OCI-LY7 (cell line): ENCODE results near the gene FABP6.

Source experiments
- EZH2phosphoT487 ChIP-seq: fragments of 200-600 bp; sonication (generic); IDR thresholded peaks from 2 replicates; pipeline ENCODE4 v1.6.1; 2018; ENCODE audit warnings: low read depth, borderline replicate concordance, mild to moderate bottlenecking, mixed run types, antibody characterized with exemption, low read length, moderate library complexity, mixed read lengths
- TF ChIP-seq, protein P1 (sequence below): fragments of 200-600 bp; sonication (generic); conservative IDR thresholded peaks from 2 replicates; pipeline ENCODE4 v1.5.1; 2014; ENCODE audit warnings: mild to moderate bottlenecking, antibody characterized with exemption, low read length, moderate library complexity, mixed read lengths

DNA sequence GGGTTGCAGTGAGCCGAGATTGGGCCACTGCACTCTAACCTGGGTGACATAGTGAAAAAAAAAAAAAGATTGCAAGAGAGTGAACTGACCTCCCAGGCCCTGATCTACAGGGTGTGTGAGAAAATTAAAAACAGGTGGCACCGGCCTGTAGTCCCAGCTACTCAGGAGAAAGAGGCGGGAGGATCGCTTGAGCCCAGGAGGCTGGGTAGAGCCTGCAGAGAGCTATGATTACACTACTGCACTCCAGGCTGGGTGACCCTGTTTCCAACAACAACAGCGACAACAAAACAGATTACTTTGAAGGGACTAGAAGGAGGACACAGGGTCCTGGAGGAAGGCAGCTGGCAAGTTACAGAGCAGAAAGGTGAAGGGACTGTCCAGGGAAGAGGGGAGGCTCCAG, 42.2 kb upstream of the FABP6 start:
- TF ChIP-seq, protein P1, sequence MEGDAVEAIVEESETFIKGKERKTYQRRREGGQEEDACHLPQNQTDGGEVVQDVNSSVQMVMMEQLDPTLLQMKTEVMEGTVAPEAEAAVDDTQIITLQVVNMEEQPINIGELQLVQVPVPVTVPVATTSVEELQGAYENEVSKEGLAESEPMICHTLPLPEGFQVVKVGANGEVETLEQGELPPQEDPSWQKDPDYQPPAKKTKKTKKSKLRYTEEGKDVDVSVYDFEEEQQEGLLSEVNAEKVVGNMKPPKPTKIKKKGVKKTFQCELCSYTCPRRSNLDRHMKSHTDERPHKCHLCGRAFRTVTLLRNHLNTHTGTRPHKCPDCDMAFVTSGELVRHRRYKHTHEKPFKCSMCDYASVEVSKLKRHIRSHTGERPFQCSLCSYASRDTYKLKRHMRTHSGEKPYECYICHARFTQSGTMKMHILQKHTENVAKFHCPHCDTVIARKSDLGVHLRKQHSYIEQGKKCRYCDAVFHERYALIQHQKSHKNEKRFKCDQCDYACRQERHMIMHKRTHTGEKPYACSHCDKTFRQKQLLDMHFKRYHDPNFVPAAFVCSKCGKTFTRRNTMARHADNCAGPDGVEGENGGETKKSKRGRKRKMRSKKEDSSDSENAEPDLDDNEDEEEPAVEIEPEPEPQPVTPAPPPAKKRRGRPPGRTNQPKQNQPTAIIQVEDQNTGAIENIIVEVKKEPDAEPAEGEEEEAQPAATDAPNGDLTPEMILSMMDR, result no peak
- no peak for TF ChIP-seq EZH2phosphoT487
